Panc1 (cell line): ENCODE data around the gene BCR. TPM values are rescaled to one million over a fixed set of nuclear protein-coding genes. Genes with fewer than 3 reads are reported as not detected.

Experiments
- ATAC-seq: fragments of 200-7000 bp; cut with Tn5 transposase; 2 replicates; pipeline ENCODE4 v1.9.1; 2020; ENCODE audit warnings: mild to moderate bottlenecking, moderate library complexity
- BruUV-seq: library from RNA; stranded (reverse); fragments of 400-500 nt; replicated peaks from 2 replicates; lab custom pipeline; 2021; lab: Mats Ljungman, UMichigan
- CTCF ChIA-PET: fragments of 300-600 bp; sonication (Branson Sonifier 250); formaldehyde crosslinking; loops from one replicate; lab custom pipeline; 2022; ENCODE audit warnings: antibody characterized with exemption; lab: Charles Lee
- POLR2A ChIA-PET: fragments of 300-600 bp; sonication (Branson Sonifier 250); formaldehyde crosslinking; loops from one replicate; lab custom pipeline; 2022; ENCODE audit warnings: antibody characterized with exemption; lab: Charles Lee
- DNase-seq: peaks from one replicate; pipeline ENCODE4 v3.0.0-alpha.2; 2010; ENCODE audit warnings: low read depth, low spot score
- H3K27ac ChIP-seq: 2 replicates; pipeline ENCODE4 v1.5.1; 2011; ENCODE audit warnings: mild to moderate bottlenecking, low read length, inconsistent platforms
- H3K27me3 ChIP-seq: fragments of 200-500 bp; sonication (Bioruptor generic); 2 replicates; pipeline ENCODE4 v1.6.0; 2014; ENCODE audit warnings: low read length, inconsistent platforms; ENCODE audit not compliant: control insufficient read depth, insufficient read depth
- H3K36me3 ChIP-seq: fragments of 200-500 bp; sonication (Bioruptor generic); 2 replicates; pipeline ENCODE4 v1.5.1; 2014; ENCODE audit warnings: inconsistent platforms, mild to moderate bottlenecking, low read length, moderate library complexity; ENCODE audit not compliant: control insufficient read depth, insufficient read depth
- H3K4me1 ChIP-seq: 2 replicates; pipeline ENCODE4 v1.5.1; 2011; ENCODE audit warnings: inconsistent platforms, mild to moderate bottlenecking, low read length, moderate library complexity; ENCODE audit not compliant: control insufficient read depth, insufficient read depth
- H3K4me3 ChIP-seq, 2 experiments: 2 replicates each; pipeline ENCODE4 v1.5.1; 2011 to 2012; ENCODE audit warnings: low read depth in 2 of 2, low read length in 2 of 2, mild to moderate bottlenecking in 2 of 2, inconsistent platforms in 1 of 2, moderate library complexity in 1 of 2
- H3K9me3 ChIP-seq: fragments of 200-500 bp; sonication (Bioruptor generic); 2 replicates; pipeline ENCODE4 v1.5.1; 2014; ENCODE audit warnings: low read depth, mild to moderate bottlenecking, inconsistent platforms, low read length, moderate library complexity; ENCODE audit not compliant: control insufficient read depth, insufficient read depth
- POLR2AphosphoS5 ChIP-seq: IDR thresholded peaks from 2 replicates; pipeline ENCODE4 v1.6.1; 2012; ENCODE audit warnings: mild to moderate bottlenecking, low read depth, low read length, moderate library complexity
- SIN3A ChIP-seq: IDR thresholded peaks from 2 replicates; pipeline ENCODE4 v1.6.1; 2012; ENCODE audit warnings: low read depth, mild to moderate bottlenecking, low read length, moderate library complexity, borderline replicate concordance; ENCODE audit not compliant: insufficient read depth
- TCF7L2 ChIP-seq: IDR thresholded peaks from 2 replicates; pipeline ENCODE4 v1.6.1; 2011; ENCODE audit warnings: mild to moderate bottlenecking, low read depth, low read length, inconsistent platforms
- in situ Hi-C: cut with HindIII; loops from 2 replicates; pipeline ENCODE4 v1.10.0; 2016; ENCODE audit warnings: low sequenced_read_pairs, low pct_unique_long_range_greater_than_20kb
- intact Hi-C: fragments of 100-400 bp; cut with micrococcal nuclease; formaldehyde crosslinking; loops from one replicate; pipeline ENCODE4 v1.10.0; 2022; ENCODE audit not compliant: unreplicated experiment
- total RNA-seq: library from RNA; stranded (reverse); gene quantifications from one replicate; pipeline ENCODE4 v1.2.1, GENCODE V29; 2021; ENCODE audit not compliant: unreplicated experiment
- TF ChIP-seq, protein P1 (sequence below), 2 experiments: IDR thresholded peaks; 2 replicates each; pipeline ENCODE4 v1.6.1; 2011 to 2012; ENCODE audit warnings: low read depth in 2 of 2, control low read depth in 1 of 2, low read length in 1 of 2, mild to moderate bottlenecking in 1 of 2, moderate library complexity in 1 of 2; ENCODE audit not compliant: insufficient read depth in 1 of 2
- TF ChIP-seq, protein P2 (sequence below): fragments of 450-650 bp; IDR thresholded peaks from 2 replicates; pipeline ENCODE4 v1.5.1; 2017; ENCODE audit warnings: mild to moderate bottlenecking

BCR gene
- total RNA-seq, 1 experiment from 2014 or later = 32.1 TPM

DNA sequence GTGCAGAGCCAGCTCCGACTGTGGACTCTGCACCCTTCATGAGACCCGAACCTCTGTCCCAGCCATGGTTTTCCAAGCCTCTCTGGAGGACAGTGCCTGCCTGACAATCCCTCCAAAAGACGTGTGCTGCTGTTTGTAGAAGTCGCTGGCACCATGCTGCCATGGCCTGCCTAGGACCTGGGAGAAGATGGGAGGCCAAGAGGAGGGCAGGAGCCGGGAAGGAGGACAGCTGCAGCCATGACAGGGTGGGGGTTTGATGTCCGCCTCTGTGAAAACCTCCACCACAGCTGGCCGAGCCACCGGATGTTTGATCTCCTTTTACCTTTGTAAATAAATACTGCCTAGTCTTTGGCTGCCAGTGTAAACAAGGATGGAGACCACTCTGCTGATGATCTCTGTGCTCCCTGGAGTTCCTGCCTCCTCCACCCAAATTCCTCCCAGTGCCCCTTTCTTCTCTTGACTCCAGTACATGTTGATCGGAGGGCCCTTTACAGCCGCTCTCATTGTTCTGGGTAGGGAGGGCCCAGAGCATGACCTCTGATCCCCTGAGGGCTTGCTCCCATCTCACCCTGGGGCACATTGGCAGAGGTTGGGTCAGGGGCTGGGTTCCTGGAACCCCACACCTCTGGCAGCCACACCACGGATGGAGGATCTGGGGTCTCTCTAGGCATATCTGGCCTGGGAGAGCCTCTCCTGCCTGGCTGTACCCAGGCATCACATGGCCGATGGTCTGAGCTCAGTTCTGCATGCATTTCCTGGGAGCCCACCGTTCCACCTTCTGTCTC, 66.9 kb downstream of the BCR start:
- in situ Hi-C loops = no loop called here
- ATAC-seq (no peak), DNase-seq (no peak)
- ChIA-PET POLR2A (no interaction called here), CTCF (no interaction called here)
- intact Hi-C loops = loop anchor here (10.0 kb wide), 1 partner anchor 62 kb away; the partner anchor contains the start of gene BCR
- H3K27me3 ChIP-seq = no peaks in the 10 kb centered on the region
- BruUV-seq = no TSS peak
- no peaks in the 10 kb centered on the region; the same call in 1 of the 2 replicates for H3K4me1 ChIP-seq
- H3K9me3 ChIP-seq = no peaks in the 10 kb centered on the region
- TF ChIP-seq TCF7L2 (no peak), SIN3A (no peak), POLR2AphosphoS5 (no peak)
- TF ChIP-seq, protein P1, sequence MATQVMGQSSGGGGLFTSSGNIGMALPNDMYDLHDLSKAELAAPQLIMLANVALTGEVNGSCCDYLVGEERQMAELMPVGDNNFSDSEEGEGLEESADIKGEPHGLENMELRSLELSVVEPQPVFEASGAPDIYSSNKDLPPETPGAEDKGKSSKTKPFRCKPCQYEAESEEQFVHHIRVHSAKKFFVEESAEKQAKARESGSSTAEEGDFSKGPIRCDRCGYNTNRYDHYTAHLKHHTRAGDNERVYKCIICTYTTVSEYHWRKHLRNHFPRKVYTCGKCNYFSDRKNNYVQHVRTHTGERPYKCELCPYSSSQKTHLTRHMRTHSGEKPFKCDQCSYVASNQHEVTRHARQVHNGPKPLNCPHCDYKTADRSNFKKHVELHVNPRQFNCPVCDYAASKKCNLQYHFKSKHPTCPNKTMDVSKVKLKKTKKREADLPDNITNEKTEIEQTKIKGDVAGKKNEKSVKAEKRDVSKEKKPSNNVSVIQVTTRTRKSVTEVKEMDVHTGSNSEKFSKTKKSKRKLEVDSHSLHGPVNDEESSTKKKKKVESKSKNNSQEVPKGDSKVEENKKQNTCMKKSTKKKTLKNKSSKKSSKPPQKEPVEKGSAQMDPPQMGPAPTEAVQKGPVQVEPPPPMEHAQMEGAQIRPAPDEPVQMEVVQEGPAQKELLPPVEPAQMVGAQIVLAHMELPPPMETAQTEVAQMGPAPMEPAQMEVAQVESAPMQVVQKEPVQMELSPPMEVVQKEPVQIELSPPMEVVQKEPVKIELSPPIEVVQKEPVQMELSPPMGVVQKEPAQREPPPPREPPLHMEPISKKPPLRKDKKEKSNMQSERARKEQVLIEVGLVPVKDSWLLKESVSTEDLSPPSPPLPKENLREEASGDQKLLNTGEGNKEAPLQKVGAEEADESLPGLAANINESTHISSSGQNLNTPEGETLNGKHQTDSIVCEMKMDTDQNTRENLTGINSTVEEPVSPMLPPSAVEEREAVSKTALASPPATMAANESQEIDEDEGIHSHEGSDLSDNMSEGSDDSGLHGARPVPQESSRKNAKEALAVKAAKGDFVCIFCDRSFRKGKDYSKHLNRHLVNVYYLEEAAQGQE (IDR thresholded peaks at IDR 0.05; ENCODE audit: insufficient read depth in 1 of 2, low read depth in 2 of 2, low read length in 1 of 2) = no peak
- TF ChIP-seq, protein P2, sequence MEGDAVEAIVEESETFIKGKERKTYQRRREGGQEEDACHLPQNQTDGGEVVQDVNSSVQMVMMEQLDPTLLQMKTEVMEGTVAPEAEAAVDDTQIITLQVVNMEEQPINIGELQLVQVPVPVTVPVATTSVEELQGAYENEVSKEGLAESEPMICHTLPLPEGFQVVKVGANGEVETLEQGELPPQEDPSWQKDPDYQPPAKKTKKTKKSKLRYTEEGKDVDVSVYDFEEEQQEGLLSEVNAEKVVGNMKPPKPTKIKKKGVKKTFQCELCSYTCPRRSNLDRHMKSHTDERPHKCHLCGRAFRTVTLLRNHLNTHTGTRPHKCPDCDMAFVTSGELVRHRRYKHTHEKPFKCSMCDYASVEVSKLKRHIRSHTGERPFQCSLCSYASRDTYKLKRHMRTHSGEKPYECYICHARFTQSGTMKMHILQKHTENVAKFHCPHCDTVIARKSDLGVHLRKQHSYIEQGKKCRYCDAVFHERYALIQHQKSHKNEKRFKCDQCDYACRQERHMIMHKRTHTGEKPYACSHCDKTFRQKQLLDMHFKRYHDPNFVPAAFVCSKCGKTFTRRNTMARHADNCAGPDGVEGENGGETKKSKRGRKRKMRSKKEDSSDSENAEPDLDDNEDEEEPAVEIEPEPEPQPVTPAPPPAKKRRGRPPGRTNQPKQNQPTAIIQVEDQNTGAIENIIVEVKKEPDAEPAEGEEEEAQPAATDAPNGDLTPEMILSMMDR = no peak
- no peak overlapping the region for H3K27ac ChIP-seq
- no peaks in the 10 kb centered on the region for H3K36me3 ChIP-seq
- H3K4me3 ChIP-seq = no peak overlapping the region

DNA sequence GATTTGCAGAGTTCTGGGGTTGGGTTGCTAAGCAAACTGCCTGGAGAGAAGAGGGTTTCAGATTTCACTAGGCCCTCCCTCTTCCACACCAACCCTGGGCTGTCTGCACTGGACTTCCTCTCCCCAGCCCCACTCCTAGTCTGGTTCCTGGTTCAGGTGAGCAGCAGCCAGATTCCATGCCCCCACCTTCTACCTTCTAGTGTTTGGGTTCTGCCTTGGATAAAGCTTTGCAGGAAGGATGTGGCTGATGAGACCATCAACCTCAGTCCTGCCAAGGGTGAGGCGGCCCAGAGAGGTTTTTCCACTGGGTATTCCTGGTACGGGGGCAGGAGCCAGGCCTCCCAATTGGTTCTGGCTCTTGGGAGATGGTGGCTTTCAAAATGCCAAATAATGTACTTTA, 68.3 kb downstream of the BCR start:
- intact Hi-C loops = loop anchor here (10.0 kb wide), 1 partner anchor 64 kb away; the partner anchor contains the start of gene BCR
- H3K4me1 ChIP-seq = no peaks in the 10 kb centered on the region; the same call in 1 of the 2 replicates
- ATAC-seq = no peak

More for the DNA sequence above, 68.3 kb downstream of the BCR start:
- ChIA-PET POLR2A (no interaction called here), CTCF (no interaction called here)
- no peaks in the 10 kb centered on the region for H3K27me3 ChIP-seq
- H3K4me3 ChIP-seq = no peak overlapping the region
- no TSS peak for BruUV-seq
- DNase-seq = no peak
- in situ Hi-C loops = no loop called here
- no peak overlapping the region for H3K27ac ChIP-seq
- no peaks in the 10 kb centered on the region for H3K9me3 ChIP-seq
- TF ChIP-seq SIN3A (no peak), POLR2AphosphoS5 (no peak), TCF7L2 (no peak)
- TF ChIP-seq, protein P2 = no peak
- no peaks in the 10 kb centered on the region for H3K36me3 ChIP-seq
